ENCODE data around the gene ZBTB48.
"Not testable (repeated sequence)": the region's sequence is repeated elsewhere in the genome, so short reads cannot be mapped to it uniquely, and the experiment has no call there.

The ZBTB48 gene

GRCh38 chr1:6579374-6580118, at the start of gene ZBTB48:
ZBTB48 (plus strand) TSS chr1:6579994; CDS start chr1:6580610, 616 bp downstream.
- H3K27ac ChIP-seq, result peak within 1 kb of the TSS; percentile 56
- peak; percentile 78 for DNase-seq (ENCODE audit: low read depth, low spot score)

DNA sequence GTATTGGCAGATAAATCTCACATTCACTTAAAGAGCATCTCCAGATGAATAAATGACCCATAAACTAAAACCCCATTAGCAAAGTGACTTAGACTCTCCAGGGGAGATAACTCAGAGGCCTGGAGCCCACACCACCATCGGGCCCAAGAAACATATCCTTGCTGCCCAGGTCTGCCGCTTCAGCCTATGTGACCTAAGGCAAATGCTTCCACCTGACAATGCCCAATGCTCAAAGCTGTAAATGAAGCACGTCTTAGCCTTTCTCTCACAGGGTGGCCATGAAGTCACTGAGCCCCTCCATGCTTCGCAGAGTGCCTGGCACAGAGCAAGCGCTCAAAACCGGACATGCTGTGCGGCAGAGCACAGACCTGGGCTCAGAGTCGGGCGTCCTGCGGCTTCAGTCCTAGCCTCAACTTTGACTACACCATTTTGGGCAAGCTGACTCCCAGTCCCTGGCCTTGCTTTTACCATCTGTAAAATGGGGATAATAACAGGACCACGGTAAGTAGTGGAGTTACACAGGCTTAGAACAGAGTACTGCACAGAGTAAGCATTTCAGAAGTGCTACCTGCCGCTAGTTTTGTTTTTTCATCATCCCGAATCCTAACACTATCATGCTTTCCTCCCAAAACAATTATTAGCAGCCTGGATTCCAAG, 49.2 kb upstream of the ZBTB48 start:
- no peak overlapping the region for H3K27ac ChIP-seq

GRCh38 chr1:6531996-6532395, 47.8 kb upstream of the ZBTB48 start:
- DNase-seq (ENCODE audit: low read depth, low spot score), result no peak
- no peak overlapping the region for H3K27ac ChIP-seq

More for the DNA sequence above, 49.2 kb upstream of the ZBTB48 start:
- no peak for DNase-seq (ENCODE audit: low read depth, low spot score)

DNA sequence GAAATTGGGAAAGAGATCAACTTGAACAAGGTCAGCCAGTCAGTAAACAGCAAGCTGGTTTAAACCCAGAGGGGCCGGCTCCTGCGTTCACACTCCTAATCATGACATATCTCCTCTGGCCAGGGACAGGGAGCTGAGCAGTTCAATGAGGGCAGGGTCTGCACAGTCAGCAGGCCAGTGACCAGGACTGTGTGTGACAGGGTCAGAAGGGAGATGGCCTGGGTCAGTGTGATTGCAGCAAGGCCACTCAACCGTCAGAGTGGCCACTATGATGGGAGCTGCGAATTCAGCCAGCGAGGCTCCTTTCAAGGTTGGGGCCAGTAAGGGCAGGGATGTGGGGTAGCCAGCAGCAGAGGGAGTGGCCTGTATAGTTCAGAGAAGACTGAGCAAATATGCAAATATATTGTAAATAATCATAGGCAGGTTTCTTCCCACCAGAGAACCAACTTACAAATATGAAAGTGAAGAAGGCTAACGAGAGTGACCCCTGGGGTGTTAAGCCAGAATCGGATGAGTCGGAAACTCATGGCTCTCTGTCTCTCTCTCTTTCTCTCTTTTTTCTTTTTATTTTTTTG, 45.5 kb upstream of the ZBTB48 start:
- no peak overlapping the region for H3K27ac ChIP-seq
- DNase-seq (ENCODE audit: low read depth, low spot score), result no peak

DNA sequence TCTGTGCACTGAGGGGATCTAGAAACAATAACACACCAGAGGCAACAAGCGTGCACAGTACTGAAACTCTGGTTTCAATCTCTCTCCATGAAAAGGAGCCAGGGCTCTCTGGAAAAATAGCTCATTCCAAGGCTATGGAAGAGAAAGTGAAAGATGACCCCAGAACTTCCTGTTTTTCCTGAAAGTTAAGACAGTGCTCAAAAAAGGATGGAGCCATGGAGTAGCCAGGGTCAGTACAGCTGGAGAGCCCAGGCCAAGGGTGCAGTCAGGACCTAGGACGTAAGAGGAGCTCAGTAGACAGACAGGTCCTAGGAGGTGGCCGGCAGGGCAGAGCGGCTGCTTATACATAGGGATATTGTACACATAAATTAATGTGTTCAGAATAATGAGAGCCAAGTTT, 44.6 kb upstream of the ZBTB48 start:
- no peak for DNase-seq (ENCODE audit: low read depth, low spot score)
- H3K27ac ChIP-seq, result no peak overlapping the region

DNA sequence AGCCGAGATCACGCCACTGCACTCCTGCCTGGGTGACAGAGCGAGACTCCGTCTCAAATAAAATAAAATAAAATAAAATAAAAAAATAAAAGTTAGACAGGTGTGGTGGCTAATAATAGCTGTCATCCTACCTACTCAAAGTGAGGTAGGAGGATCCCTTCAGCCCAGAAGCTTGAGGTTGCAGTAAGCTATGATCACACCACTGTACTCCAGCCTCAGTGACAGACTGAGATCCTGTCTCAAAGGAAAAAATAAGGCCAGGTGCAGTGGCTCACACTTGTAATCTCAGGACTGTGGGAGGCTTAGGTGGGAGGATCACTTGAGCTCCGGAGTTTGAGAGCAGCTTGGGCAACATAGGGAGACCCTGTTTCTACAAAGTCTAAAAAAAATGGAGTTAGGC, 43.5 kb upstream of the ZBTB48 start:
- DNase-seq (ENCODE audit: low read depth, low spot score), result no peak
- no peak overlapping the region for H3K27ac ChIP-seq

- DNase-seq (ENCODE audit: low read depth, low spot score), result no peak
- no peak overlapping the region for H3K27ac ChIP-seq
Observed at GRCh38 chr1:6538956-6539355, 40.8 kb upstream of the ZBTB48 start.

GRCh38 chr1:6544831-6545230, 35.0 kb upstream of the ZBTB48 start:
- no peak for DNase-seq (ENCODE audit: low read depth, low spot score)
- H3K27ac ChIP-seq, result peak overlapping the region; percentile 78

DNA sequence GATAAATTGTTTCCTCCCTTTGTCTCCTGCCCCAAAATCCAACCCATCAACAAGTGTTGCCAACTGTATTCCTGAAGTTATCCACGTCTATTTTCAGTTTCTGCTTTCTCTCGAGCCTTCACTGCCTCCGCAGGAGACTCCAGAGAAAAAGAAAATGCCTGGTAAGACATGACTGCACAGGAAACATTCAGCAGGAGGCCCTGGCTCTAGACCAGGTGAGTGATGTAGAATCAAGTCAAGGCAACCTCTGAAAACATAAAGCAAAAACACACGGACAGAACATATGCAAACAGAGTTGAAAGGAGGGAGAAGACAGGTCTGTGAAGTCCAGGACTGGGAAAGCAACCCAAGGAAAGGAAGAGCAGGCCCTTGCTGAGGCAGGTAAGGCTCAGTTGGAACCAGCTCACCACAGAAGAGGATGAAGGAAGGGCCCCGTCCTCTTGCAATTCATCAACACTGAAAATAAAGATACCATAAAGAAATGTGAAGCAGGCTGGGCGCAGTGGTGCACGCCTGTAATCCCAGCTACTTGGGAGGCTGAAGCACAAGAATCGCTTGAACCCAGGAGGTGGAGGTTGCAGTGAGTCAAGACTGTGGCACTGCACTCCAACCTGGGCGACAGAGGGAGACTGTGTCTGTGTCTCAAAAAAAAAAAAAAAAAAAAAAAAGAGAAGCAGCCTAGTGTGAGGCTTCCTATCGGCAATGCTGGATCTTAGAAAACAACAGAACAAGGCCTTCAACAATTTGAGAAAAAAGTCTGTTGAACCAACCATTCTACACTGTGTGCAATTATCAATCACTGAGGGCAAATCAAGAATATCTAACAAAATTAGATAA, 34.3 kb upstream of the ZBTB48 start:
- no peak for DNase-seq (ENCODE audit: low read depth, low spot score)
- H3K27ac ChIP-seq, result peak overlapping the region; percentile 78

- no peak for DNase-seq (ENCODE audit: low read depth, low spot score)
- H3K27ac ChIP-seq, result peak overlapping the region; percentile 78
Observed at GRCh38 chr1:6546326-6546725, 33.5 kb upstream of the ZBTB48 start.

DNA sequence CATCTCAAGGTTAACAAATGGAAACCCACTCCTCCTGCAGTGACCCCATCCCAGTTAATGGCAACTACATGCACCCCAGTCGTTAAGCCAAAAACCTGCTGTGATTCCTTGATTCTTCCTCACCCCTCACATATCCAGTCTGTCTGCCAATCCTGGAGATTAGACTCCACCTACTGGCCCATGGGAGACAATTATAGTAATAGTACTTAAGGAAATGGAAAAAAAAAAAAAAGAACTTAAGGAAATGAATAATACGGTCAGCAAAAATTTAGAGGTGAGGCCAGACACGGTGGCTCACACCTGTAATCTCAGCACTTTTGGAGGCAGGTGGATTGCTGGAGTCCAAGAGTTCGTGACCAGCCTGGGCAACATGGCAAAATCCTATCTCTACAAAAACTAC, 32.5 kb upstream of the ZBTB48 start:
- no peak overlapping the region for H3K27ac ChIP-seq
- DNase-seq (ENCODE audit: low read depth, low spot score), result no peak

- peak within 1 kb of the TSS; percentile 24 for H3K27ac ChIP-seq
- DNase-seq (ENCODE audit: low read depth, low spot score), result peak; percentile 41
Observed at GRCh38 chr1:6554031-6554906, 25.5 kb upstream of the ZBTB48 start, which contains the start of gene NOL9. NOL9 (minus strand) TSS chr1:6554513; CDS start chr1:6554502, 11 bp downstream.

GRCh38 chr1:6554907-6555778, 24.7 kb upstream of the ZBTB48 start, which contains the start of gene TAS1R1:
TAS1R1 (plus strand) TSS chr1:6555307; CDS start chr1:6555374, 67 bp downstream.
- H3K27ac ChIP-seq, result peak within 1 kb of the TSS; percentile 24
- no peak for DNase-seq (ENCODE audit: low read depth, low spot score)

- DNase-seq (ENCODE audit: low read depth, low spot score), result no peak
- no peak overlapping the region for H3K27ac ChIP-seq
Observed at GRCh38 chr1:6557597-6557996, 22.2 kb upstream of the ZBTB48 start.

DNA sequence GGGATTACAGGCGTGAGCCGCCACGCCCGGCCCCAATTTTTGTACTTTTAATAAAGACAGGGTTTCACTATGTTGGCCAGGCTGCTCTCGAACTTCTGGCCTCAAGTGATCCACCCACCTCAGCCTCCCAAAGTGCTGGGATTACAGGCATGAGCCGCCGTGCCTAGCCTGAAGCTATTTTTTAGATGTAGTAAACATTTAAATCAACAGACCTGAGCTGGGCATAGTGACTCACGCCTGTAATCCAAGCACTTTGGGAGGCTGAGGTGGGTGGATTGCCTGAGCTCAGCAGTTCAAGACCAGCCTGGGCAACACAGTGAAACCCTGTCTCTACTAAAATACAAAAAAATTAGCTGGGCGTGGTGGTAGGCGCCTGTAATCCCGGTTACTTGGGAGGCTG, 20.6 kb upstream of the ZBTB48 start:
- H3K27ac ChIP-seq; DNase-seq (ENCODE audit: low read depth, low spot score): not testable (repeated sequence)

- no peak for DNase-seq (ENCODE audit: low read depth, low spot score)
- no peak overlapping the region for H3K27ac ChIP-seq
Observed at GRCh38 chr1:6560267-6560666, 19.5 kb upstream of the ZBTB48 start.

GRCh38 chr1:6569033-6569432, 10.8 kb upstream of the ZBTB48 start:
- no peak overlapping the region for H3K27ac ChIP-seq
- DNase-seq (ENCODE audit: low read depth, low spot score), result no peak

- no peak overlapping the region for H3K27ac ChIP-seq
Observed at GRCh38 chr1:6570100-6570499, 9.7 kb upstream of the ZBTB48 start.

More at GRCh38 chr1:6570100-6570499, 9.7 kb upstream of the ZBTB48 start:
- DNase-seq (ENCODE audit: low read depth, low spot score), result no peak
